ENCODE results near the gene RASGEF1C. TPM values are rescaled to one million over a fixed set of nuclear protein-coding genes. Genes with fewer than 3 reads are reported as not detected.

RASGEF1C gene
- total RNA-seq, 2 experiments from 2014 or later, result not detected

DNA sequence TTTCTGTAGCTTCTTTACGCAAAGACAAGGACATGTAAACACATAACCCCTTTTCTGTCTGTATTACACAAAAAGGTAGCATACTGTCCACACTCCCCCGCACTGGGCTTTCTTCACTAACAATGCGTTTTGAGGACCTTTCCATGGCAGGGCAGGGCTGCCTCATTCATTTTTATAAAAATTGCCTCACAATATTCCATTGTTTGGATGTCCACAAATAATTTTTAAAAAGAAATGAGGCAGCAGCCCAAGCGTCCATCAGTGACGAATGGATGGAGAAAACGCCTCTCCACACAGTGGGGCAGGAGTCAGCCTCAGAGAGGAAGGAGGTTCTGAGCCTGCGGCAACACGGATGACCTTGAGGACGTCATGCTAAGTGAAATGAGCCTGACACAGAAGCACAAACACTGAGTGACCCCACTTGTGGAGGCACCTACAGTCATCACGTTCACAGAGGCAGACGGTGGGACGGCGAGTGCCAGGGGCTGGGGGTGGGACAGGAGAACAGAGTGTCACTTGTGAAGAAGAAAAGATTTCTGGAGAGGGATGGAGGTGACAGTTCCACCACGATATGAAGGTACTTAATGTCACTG is 67.8 kb downstream of the RASGEF1C start:
- Histone ChIP-seq H3K4me1 (ENCODE audit: insufficient read depth, low read length, poor library complexity, severe bottlenecking) (no peaks in the 10 kb centered on the region), H3K4me2 (ENCODE audit: low read length) (no peak overlapping the region), H3K9me3 (ENCODE audit: low read length) (no peaks in the 10 kb centered on the region), H4K20me1 (ENCODE audit: insufficient read depth, low read length) (no peaks in the 10 kb centered on the region), H3K79me2 (ENCODE audit: insufficient read depth, low read depth, low read length) (no peaks in the 10 kb centered on the region), H3K9me2 (ENCODE audit: insufficient read depth, low read length) (no peaks in the 10 kb centered on the region), H2AFZ (ENCODE audit: low read length) (no peak overlapping the region), H3K36me3 (ENCODE audit: insufficient read depth, low read length) (no peaks in the 10 kb centered on the region), H3K27ac (ENCODE audit: low read depth, low read length, poor library complexity, severe bottlenecking) (no peak overlapping the region), H3K4me3 (ENCODE audit: low read depth, low read length, poor library complexity, severe bottlenecking) (no peak overlapping the region)
- BruUV-seq (replicated peaks), result no TSS peak
- CTCF ChIA-PET (ENCODE audit: unreplicated experiment), result no interaction called here
- POLR2A ChIA-PET, result no interaction called here
- TF ChIP-seq EZH2phosphoT487 (IDR thresholded peaks at IDR 0.05; ENCODE audit: borderline replicate concordance, low read depth, low read length), result no peak
- TF ChIP-seq CTCF (conservative IDR thresholded peaks at IDR 0.05; ENCODE audit: low read length), result no peak
- intact Hi-C loops (cut with micrococcal nuclease; ENCODE audit: unreplicated experiment), result no loop called here
- DNase-seq (ENCODE audit: low spot score), result no peak

GRCh38 chr5:180140571-180140970 is 68.4 kb downstream of the RASGEF1C start:
- no peaks in the 10 kb centered on the region for H3K9me2 ChIP-seq (ENCODE audit: insufficient read depth, low read length)
- TF ChIP-seq CTCF (conservative IDR thresholded peaks at IDR 0.05; ENCODE audit: low read length) (no peak), EZH2phosphoT487 (IDR thresholded peaks at IDR 0.05; ENCODE audit: borderline replicate concordance, low read depth, low read length) (no peak)
- no peak overlapping the region for H3K27ac ChIP-seq (ENCODE audit: low read depth, low read length, poor library complexity, severe bottlenecking)
- ChIA-PET CTCF (ENCODE audit: unreplicated experiment) (no interaction called here), POLR2A (no interaction called here)
- no TSS peak for BruUV-seq (replicated peaks)
- no peaks in the 10 kb centered on the region for H3K4me1 ChIP-seq (ENCODE audit: insufficient read depth, low read length, poor library complexity, severe bottlenecking)
- H3K36me3 ChIP-seq (ENCODE audit: insufficient read depth, low read length), result no peaks in the 10 kb centered on the region
- no peak for DNase-seq (ENCODE audit: low spot score)
- no peaks in the 10 kb centered on the region for H3K79me2 ChIP-seq (ENCODE audit: insufficient read depth, low read depth, low read length)
- H3K9me3 ChIP-seq (ENCODE audit: low read length), result no peaks in the 10 kb centered on the region
- H4K20me1 ChIP-seq (ENCODE audit: insufficient read depth, low read length), result no peaks in the 10 kb centered on the region
- intact Hi-C loops (cut with micrococcal nuclease; ENCODE audit: unreplicated experiment), result no loop called here
- no peak overlapping the region for H2AFZ ChIP-seq (ENCODE audit: low read length)
- H3K4me3 ChIP-seq (ENCODE audit: low read depth, low read length, poor library complexity, severe bottlenecking), result no peak overlapping the region
- no peak overlapping the region for H3K4me2 ChIP-seq (ENCODE audit: low read length)

GRCh38 chr5:180140079-180140554 is 68.9 kb downstream of the RASGEF1C start:
- no peak overlapping the region for H3K4me2 ChIP-seq (ENCODE audit: low read length)
- intact Hi-C loops (cut with micrococcal nuclease; ENCODE audit: unreplicated experiment), result no loop called here
- H3K79me2 ChIP-seq (ENCODE audit: insufficient read depth, low read depth, low read length), result no peaks in the 10 kb centered on the region
- no peaks in the 10 kb centered on the region for H4K20me1 ChIP-seq (ENCODE audit: insufficient read depth, low read length)
- no peaks in the 10 kb centered on the region for H3K9me2 ChIP-seq (ENCODE audit: insufficient read depth, low read length)
- H3K4me1 ChIP-seq (ENCODE audit: insufficient read depth, low read length, poor library complexity, severe bottlenecking), result no peaks in the 10 kb centered on the region
- POLR2A ChIA-PET, result no interaction called here
- TF ChIP-seq EZH2phosphoT487 (IDR thresholded peaks at IDR 0.05; ENCODE audit: borderline replicate concordance, low read depth, low read length) (no peak), CTCF (conservative IDR thresholded peaks at IDR 0.05; ENCODE audit: low read length) (no peak)
- H2AFZ ChIP-seq (ENCODE audit: low read length), result no peak overlapping the region
- H3K9me3 ChIP-seq (ENCODE audit: low read length), result no peaks in the 10 kb centered on the region
- BruUV-seq (replicated peaks), result no TSS peak
- no peak overlapping the region for H3K27ac ChIP-seq (ENCODE audit: low read depth, low read length, poor library complexity, severe bottlenecking)
- no peak overlapping the region for H3K4me3 ChIP-seq (ENCODE audit: low read depth, low read length, poor library complexity, severe bottlenecking)
- no peak for DNase-seq (ENCODE audit: low spot score)
- CTCF ChIA-PET (ENCODE audit: unreplicated experiment), result no interaction called here
- H3K36me3 ChIP-seq (ENCODE audit: insufficient read depth, low read length), result no peaks in the 10 kb centered on the region
